GM12892 (cell line): ENCODE measurements around the gene UST.

Experiments used
- POLR2A ChIP-seq: IDR thresholded peaks from 2 replicates; pipeline ENCODE4 v1.6.1; 2011; ENCODE audit warnings: low read depth, low read length, control low read depth
- POLR2AphosphoS5 ChIP-seq: IDR thresholded peaks from 2 replicates; pipeline ENCODE4 v1.6.1; 2011; ENCODE audit warnings: low read depth, low read length, control low read depth
- TAF1 ChIP-seq: IDR thresholded peaks from 2 replicates; pipeline ENCODE4 v1.6.1; 2011; ENCODE audit warnings: low read depth, mild to moderate bottlenecking, control low read depth, low read length, borderline replicate concordance

GRCh38 chr6:149033454-149033853 is 286.6 kb downstream of the UST start:
- no peak for TF ChIP-seq POLR2A
- no peak for TF ChIP-seq POLR2AphosphoS5
- no peak for TF ChIP-seq TAF1
